Astrocyte of the cerebellum (primary cell): ENCODE data around the gene ZNF862.

Experiments used
- DNase-seq: peaks from one replicate; pipeline ENCODE4 v3.0.0-alpha.2; 2011; ENCODE audit warnings: low read depth
- H3K4me3 ChIP-seq: 2 replicates; pipeline ENCODE4 v1.5.1; 2011; ENCODE audit warnings: mild to moderate bottlenecking, low read depth, low read length, moderate library complexity
- in situ Hi-C: cut with HindIII; loops from 2 replicates; pipeline ENCODE4 v1.10.0; 2017; ENCODE audit warnings: low sequenced_read_pairs
- TF ChIP-seq, protein P1 (sequence below): IDR thresholded peaks from 2 replicates; pipeline ENCODE4 v1.5.1; 2012; ENCODE audit warnings: low read length, low read depth, moderate library complexity, mild to moderate bottlenecking; ENCODE audit errors: missing control alignments

Gene ZNF862

DNA sequence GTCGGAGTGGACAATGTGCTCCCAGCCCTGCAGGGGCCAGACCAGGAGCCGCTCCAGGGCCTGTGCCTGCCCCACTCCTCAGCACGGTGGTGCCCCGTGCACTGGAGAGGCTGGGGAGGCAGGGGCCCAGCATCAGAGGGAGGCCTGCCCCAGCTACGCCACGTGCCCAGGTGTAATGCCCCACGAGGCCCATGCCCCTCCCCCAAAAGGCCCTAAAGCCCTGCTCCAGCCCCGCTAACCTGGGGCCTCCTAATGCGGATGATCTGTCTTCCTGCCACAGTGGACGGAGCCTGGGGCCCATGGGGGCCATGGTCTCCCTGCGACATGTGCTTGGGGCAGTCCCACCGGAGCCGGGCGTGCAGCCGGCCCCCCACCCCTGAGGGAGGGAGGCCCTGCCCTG is 23.7 kb upstream of the ZNF862 start:
- in situ Hi-C loops: no loop called here
- TF ChIP-seq, protein P1, sequence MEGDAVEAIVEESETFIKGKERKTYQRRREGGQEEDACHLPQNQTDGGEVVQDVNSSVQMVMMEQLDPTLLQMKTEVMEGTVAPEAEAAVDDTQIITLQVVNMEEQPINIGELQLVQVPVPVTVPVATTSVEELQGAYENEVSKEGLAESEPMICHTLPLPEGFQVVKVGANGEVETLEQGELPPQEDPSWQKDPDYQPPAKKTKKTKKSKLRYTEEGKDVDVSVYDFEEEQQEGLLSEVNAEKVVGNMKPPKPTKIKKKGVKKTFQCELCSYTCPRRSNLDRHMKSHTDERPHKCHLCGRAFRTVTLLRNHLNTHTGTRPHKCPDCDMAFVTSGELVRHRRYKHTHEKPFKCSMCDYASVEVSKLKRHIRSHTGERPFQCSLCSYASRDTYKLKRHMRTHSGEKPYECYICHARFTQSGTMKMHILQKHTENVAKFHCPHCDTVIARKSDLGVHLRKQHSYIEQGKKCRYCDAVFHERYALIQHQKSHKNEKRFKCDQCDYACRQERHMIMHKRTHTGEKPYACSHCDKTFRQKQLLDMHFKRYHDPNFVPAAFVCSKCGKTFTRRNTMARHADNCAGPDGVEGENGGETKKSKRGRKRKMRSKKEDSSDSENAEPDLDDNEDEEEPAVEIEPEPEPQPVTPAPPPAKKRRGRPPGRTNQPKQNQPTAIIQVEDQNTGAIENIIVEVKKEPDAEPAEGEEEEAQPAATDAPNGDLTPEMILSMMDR: no peak
- DNase-seq: no peak
- H3K4me3 ChIP-seq: no peak overlapping the region

DNA sequence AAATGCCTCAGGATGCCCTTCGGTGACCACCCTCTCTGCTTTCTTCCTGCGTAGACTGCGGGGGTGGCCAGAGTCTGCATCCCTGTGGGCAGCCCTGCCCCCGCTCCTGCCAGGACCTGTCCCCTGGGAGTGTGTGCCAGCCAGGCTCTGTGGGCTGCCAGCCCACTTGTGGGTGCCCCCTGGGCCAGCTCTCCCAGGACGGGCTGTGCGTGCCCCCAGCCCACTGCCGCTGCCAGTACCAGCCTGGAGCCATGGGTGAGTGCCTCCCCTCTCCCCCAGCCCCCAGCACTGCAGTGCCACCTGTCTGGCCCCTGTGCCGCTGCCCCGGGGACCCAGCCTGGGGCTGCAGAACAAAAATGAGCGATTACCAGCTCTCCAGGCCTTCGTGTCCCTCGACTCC is 23.1 kb upstream of the ZNF862 start:
- TF ChIP-seq, protein P1: no peak
- no peak overlapping the region for H3K4me3 ChIP-seq
- in situ Hi-C loops: no loop called here
- no peak for DNase-seq

GRCh38 chr7:149815661-149816266 is 22.4 kb upstream of the ZNF862 start:
- no peak overlapping the region for H3K4me3 ChIP-seq
- in situ Hi-C loops: no loop called here
- DNase-seq: no peak
- TF ChIP-seq, protein P1: no peak

GRCh38 chr7:149816267-149816751 is 21.9 kb upstream of the ZNF862 start:
- H3K4me3 ChIP-seq: no peak overlapping the region
- TF ChIP-seq, protein P1: no peak
- in situ Hi-C loops: no loop called here
- no peak for DNase-seq

GRCh38 chr7:149816794-149817193 is 21.4 kb upstream of the ZNF862 start:
- H3K4me3 ChIP-seq: no peak overlapping the region

DNA sequence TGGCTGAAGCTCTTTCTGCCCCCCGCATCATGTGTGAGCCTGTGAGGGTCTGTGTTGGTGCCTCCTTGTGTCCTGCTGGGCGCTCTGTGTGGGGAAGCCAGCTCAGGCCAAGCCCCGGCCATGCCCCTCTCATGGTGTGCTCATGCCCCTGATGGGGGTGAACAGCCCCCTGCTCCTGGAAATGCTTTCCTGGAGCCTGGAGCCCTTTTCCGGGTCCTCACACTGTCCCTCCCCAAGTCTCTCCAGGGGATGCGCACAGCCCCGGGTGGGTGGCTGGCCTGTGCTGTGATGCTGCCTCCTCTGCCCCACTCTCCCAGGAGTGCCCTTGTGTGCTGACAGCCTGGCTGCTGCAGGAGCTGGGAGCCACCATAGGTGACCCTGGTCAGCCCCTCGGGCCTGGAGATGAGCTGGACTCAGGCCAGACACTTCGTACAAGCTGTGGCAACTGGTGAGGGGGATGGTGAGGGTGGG is 20.8 kb upstream of the ZNF862 start:
- TF ChIP-seq, protein P1: no peak
- no peak for DNase-seq
- H3K4me3 ChIP-seq: no peak overlapping the region
- in situ Hi-C loops: no loop called here

More at GRCh38 chr7:149816794-149817193, 21.4 kb upstream of the ZNF862 start:
- in situ Hi-C loops: no loop called here
- TF ChIP-seq, protein P1: no peak
- no peak for DNase-seq
